HG02970 (cell line): ENCODE measurements around the gene DNAJB4.
"Not testable (repeated sequence)": the region's sequence is repeated elsewhere in the genome, so short reads cannot be mapped to it uniquely, and the experiment has no call there.

ENCODE experiments used
- ATAC-seq: cut with Tn5 transposase; IDR thresholded peaks from one replicate; pipeline ENCODE4 v1.9.1; 2021; ENCODE audit warnings: mild to moderate bottlenecking, moderate library complexity, moderate number of reproducible peaks; ENCODE audit not compliant: unreplicated experiment, low FRiP score

The DNAJB4 gene

GRCh38 chr1:77989744-77990143, 15.0 kb upstream of the DNAJB4 start:
- no peak for ATAC-seq

GRCh38 chr1:77990629-77991204, 14.0 kb upstream of the DNAJB4 start:
- no peak for ATAC-seq

GRCh38 chr1:77991638-77992037, 13.1 kb upstream of the DNAJB4 start:
- ATAC-seq: no peak

GRCh38 chr1:77994117-77994705, 10.5 kb upstream of the DNAJB4 start:
- ATAC-seq: no peak

- no peak for ATAC-seq
Measured at GRCh38 chr1:77996734-77997133, 8.0 kb upstream of the DNAJB4 start.

GRCh38 chr1:78000536-78000935, 4.2 kb upstream of the DNAJB4 start:
- ATAC-seq: not testable (repeated sequence)

GRCh38 chr1:78003070-78003746, 1.5 kb upstream of the DNAJB4 start:
- ATAC-seq: no peak

GRCh38 chr1:78003882-78004718, 639 bp upstream of the DNAJB4 start:
- ATAC-seq: peak; percentile 46

GRCh38 chr1:78005448-78005722, 646 bp downstream of the DNAJB4 start:
- ATAC-seq: no peak

- no peak for ATAC-seq
Measured at GRCh38 chr1:78005755-78006154, 1.0 kb downstream of the DNAJB4 start.

GRCh38 chr1:78006521-78006920, 1.8 kb downstream of the DNAJB4 start:
- ATAC-seq: no peak

- ATAC-seq: no peak
Measured at GRCh38 chr1:78007677-78008341, 3.1 kb downstream of the DNAJB4 start.

- ATAC-seq: no peak
Measured at GRCh38 chr1:78009276-78009675, 4.5 kb downstream of the DNAJB4 start.

GRCh38 chr1:78009836-78010235, 5.1 kb downstream of the DNAJB4 start:
- no peak for ATAC-seq

- no peak for ATAC-seq
Measured at GRCh38 chr1:78011050-78011449, 6.3 kb downstream of the DNAJB4 start.

GRCh38 chr1:78015148-78015547, 10.4 kb downstream of the DNAJB4 start:
- no peak for ATAC-seq

- ATAC-seq: no peak
Measured at GRCh38 chr1:78019024-78019423, 14.3 kb downstream of the DNAJB4 start.

GRCh38 chr1:78021134-78021533, 16.4 kb downstream of the DNAJB4 start:
- not testable (repeated sequence) for ATAC-seq

GRCh38 chr1:78029793-78030192, 25.1 kb downstream of the DNAJB4 start:
- ATAC-seq: no peak

GRCh38 chr1:78032996-78033796, 28.5 kb downstream of the DNAJB4 start:
- ATAC-seq: no peak
